HG02571 (cell line): ENCODE results near the gene ATG16L2.

Experiments
- ATAC-seq: cut with Tn5 transposase; IDR thresholded peaks from one replicate; pipeline ENCODE4 v1.9.1; 2021; ENCODE audit warnings: mild to moderate bottlenecking, moderate library complexity; ENCODE audit not compliant: unreplicated experiment

The ATG16L2 gene

DNA sequence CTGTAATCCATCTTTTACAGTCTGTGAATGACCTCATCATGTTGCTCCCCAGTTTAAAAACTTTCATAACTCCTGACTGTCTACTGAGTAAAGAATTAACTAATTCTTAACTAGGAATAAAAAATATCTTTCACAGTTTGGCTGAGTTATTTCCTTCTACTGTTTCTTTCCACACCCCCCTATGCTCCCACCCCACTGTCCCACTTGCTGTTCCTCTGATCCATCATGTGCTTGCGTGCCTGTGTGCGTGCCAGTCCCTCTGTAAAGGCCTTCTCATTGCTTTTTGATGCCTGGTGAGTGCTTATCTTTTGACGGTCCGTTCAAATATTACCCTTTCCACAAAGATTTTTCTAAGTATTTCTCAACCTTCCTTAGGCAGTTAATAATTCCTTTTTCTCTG, 55.6 kb downstream of the ATG16L2 start:
- no peak for ATAC-seq

DNA sequence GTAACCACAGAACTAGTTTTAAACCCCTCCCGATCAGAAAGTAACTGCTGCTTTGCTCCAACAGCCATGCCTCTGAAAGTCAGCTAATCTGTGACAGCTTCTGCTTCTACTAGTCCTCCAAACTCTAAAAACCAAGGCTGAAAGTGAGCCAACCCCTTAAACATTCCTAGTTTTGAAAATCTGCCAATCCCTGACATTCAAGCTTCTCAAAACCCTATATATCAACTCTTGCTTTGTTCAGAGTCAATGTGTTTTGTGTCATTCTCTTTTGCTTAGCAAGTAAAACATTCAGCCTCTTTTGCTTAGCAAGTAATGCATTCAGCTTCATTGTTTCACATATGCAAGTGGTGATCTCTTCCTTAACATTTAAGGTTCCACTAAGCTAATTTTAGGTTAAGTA, 56.9 kb downstream of the ATG16L2 start:
- no peak for ATAC-seq

DNA sequence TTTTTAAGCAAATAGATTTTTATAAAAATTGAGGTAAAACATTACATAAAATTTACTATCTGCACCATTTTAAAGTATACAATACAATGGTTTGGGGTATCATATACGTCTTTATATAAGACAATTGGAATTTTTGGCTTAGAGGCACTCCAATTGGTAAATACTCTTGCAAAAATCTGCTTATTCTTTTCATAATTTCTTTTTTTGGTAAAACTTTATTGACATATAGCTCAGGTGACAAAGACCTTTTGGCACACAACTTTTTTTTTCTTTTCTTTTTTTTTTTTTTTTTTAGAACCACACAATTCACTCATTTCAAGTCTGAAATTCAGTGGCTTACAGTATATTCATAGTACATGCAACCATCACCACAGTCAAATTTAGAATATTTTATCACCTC, 57.8 kb downstream of the ATG16L2 start:
- no peak for ATAC-seq

DNA sequence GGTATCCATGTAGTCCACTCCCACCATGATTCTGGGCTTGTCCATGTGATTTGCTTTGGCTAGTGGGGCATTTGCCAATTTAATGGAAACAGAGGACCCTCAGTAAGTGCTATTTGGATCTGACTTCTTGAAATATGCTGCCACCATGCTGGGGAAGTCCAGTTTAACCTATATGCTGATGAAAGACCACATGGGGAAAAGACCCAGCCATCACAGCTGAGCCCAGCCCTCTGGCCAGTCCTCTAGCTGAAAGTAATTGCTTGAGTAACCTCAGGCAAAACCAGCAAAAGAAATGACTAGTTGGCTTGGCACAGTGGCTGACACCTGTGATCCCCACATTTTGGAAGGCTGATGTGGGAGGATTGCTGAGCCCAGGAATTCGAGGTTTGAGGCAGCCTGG, 61.5 kb downstream of the ATG16L2 start:
- no peak for ATAC-seq

DNA sequence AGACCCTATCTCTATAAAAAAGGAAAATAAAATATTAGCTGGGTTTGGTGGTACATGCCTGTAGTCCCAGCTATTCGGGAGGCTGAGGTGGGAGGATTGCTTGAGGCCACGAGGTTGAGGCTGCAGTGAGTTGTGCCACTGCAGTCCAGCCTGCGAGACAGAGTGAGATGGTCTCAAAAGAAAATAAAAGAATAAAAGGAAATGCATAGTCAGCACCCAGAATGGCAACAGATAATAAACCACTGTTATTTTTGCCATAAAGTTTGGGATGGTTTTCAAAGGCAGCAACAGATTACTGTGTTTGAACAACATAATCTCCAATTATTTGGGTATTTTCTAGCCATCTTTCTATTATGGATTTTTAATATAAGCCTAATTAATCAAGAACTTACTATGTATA, 61.9 kb downstream of the ATG16L2 start:
- no peak for ATAC-seq
